GM18951 (cell line): ENCODE results near the gene MAGI1.
"Not testable (repeated sequence)": the region's sequence is repeated elsewhere in the genome, so short reads cannot be mapped to it uniquely, and the experiment has no call there.

ENCODE experiments used
- POLR2A ChIP-seq: IDR thresholded peaks from 4 replicates; pipeline ENCODE4 v1.6.1; 2011; ENCODE audit warnings: mild to moderate bottlenecking; ENCODE audit not compliant: insufficient read length, insufficient read depth; ENCODE audit errors: extremely low read depth
- in situ Hi-C: fragments of 300-500 bp; cut with MboI; formaldehyde crosslinking; loops from one replicate; pipeline ENCODE4 v1.12.0; 2022; ENCODE audit warnings: low sequenced_read_pairs, mixed read lengths, inconsistent platforms; ENCODE audit not compliant: unreplicated experiment

MAGI1 gene

GRCh38 chr3:66053550-66054094, 14.9 kb upstream of the MAGI1 start:
- in situ Hi-C loops = no loop called here
- no peak for TF ChIP-seq POLR2A

- no peak for TF ChIP-seq POLR2A
- in situ Hi-C loops = no loop called here
Measured at GRCh38 chr3:66052721-66053549, 14.2 kb upstream of the MAGI1 start.

GRCh38 chr3:66050821-66051220, 12.1 kb upstream of the MAGI1 start:
- in situ Hi-C loops = no loop called here
- TF ChIP-seq POLR2A = no peak

- no peak for TF ChIP-seq POLR2A
- in situ Hi-C loops = no loop called here
Measured at GRCh38 chr3:66048051-66048395, 9.3 kb upstream of the MAGI1 start.

- no peak for TF ChIP-seq POLR2A
- in situ Hi-C loops = no loop called here
Measured at GRCh38 chr3:66047311-66048050, 8.8 kb upstream of the MAGI1 start.

GRCh38 chr3:66046321-66046720, 7.6 kb upstream of the MAGI1 start:
- in situ Hi-C loops = not testable (repeated sequence)

- no peak for TF ChIP-seq POLR2A
- in situ Hi-C loops = no loop called here
Measured at GRCh38 chr3:66041828-66042227, 3.1 kb upstream of the MAGI1 start.

GRCh38 chr3:66041116-66041515, 2.4 kb upstream of the MAGI1 start:
- in situ Hi-C loops = no loop called here

GRCh38 chr3:66039590-66039887, 821 bp upstream of the MAGI1 start:
- no peak for TF ChIP-seq POLR2A
- in situ Hi-C loops = no loop called here

More at GRCh38 chr3:66041116-66041515, 2.4 kb upstream of the MAGI1 start:
- TF ChIP-seq POLR2A = no peak

GRCh38 chr3:66038384-66038725, 363 bp downstream of the MAGI1 start:
- TF ChIP-seq POLR2A = no peak
- in situ Hi-C loops = no loop called here

- in situ Hi-C loops = no loop called here
- no peak for TF ChIP-seq POLR2A
Measured at GRCh38 chr3:66037986-66038369, 740 bp downstream of the MAGI1 start.

- TF ChIP-seq POLR2A = no peak
- in situ Hi-C loops = no loop called here
Measured at GRCh38 chr3:66037330-66037985, 1.3 kb downstream of the MAGI1 start.

GRCh38 chr3:66036586-66037148, 2.1 kb downstream of the MAGI1 start:
- no peak for TF ChIP-seq POLR2A
- in situ Hi-C loops = no loop called here
